Ishikawa (cell line): Measurements from ENCODE around the gene CCDC88C.

Experiments used
- CEBPB ChIP-seq: IDR thresholded peaks from 2 replicates; pipeline ENCODE4 v1.6.1; 2012
- EGR1 ChIP-seq: IDR thresholded peaks from 2 replicates; pipeline ENCODE4 v1.6.1; 2012
- EP300 ChIP-seq: IDR thresholded peaks from 2 replicates; pipeline ENCODE4 v1.6.1; 2012; ENCODE audit warnings: borderline replicate concordance
- FOXM1 ChIP-seq: IDR thresholded peaks from 2 replicates; pipeline ENCODE4 v1.6.1; 2012; ENCODE audit warnings: low read depth, borderline replicate concordance
- NFIC ChIP-seq: IDR thresholded peaks from 2 replicates; pipeline ENCODE4 v1.6.1; 2012
- RAD21 ChIP-seq: IDR thresholded peaks from 2 replicates; pipeline ENCODE4 v1.6.1; 2012; ENCODE audit warnings: low read depth
- TAF1 ChIP-seq: IDR thresholded peaks from 2 replicates; pipeline ENCODE4 v1.6.1; 2012; ENCODE audit warnings: low read depth, mild to moderate bottlenecking
- TCF12 ChIP-seq: IDR thresholded peaks from 2 replicates; pipeline ENCODE4 v1.6.1; 2012; ENCODE audit warnings: low read depth
- TEAD4 ChIP-seq: IDR thresholded peaks from 2 replicates; pipeline ENCODE4 v1.6.1; 2012
- YY1 ChIP-seq: IDR thresholded peaks from 2 replicates; pipeline ENCODE4 v1.6.1; 2012; ENCODE audit warnings: low read depth
- ZBTB7A ChIP-seq: IDR thresholded peaks from 2 replicates; pipeline ENCODE4 v1.6.1; 2012; ENCODE audit warnings: low read depth
- TF ChIP-seq, protein P1 (sequence below): IDR thresholded peaks from 2 replicates; pipeline ENCODE4 v1.6.1; 2012; ENCODE audit warnings: low read depth, mild to moderate bottlenecking
- TF ChIP-seq, protein P2 (sequence below): IDR thresholded peaks from 2 replicates; pipeline ENCODE4 v1.6.1; 2012

DNA sequence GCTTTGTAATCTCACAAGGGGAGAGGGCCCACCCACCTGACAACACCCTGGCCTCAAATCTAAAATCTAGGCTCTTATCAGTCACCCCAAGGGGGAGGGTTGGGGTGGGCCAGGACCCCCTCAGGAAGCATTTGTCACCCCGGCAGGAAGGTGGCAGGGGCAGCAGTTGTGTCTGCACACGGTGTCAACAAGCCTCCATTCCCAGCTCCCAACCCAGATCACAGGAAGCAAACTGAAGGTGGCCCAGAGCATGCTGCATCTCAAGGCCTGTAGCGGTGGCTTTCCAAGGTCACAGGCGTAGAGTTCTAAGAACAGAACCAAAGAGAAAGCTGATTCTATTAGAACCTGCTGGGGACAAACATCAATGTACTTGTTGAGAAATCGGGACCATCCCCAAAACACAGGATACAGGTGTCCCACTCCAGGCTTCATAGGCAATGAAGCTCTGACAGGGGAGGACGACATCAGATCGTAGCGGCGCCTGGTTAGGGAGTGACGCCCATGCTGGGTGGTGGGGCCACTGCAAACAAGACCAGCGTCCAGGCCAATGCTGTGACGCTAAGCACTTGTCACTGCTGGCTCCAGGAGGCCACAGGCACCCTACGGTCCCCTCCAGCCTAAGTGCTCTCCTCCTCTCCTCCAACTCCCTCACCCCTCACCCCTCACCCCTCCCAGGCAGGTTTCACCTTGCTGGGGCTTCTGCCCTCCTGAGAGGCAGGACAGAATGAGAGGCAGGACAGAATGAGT lies 52.9 kb downstream of the CCDC88C start:
- TF ChIP-seq, protein P1, sequence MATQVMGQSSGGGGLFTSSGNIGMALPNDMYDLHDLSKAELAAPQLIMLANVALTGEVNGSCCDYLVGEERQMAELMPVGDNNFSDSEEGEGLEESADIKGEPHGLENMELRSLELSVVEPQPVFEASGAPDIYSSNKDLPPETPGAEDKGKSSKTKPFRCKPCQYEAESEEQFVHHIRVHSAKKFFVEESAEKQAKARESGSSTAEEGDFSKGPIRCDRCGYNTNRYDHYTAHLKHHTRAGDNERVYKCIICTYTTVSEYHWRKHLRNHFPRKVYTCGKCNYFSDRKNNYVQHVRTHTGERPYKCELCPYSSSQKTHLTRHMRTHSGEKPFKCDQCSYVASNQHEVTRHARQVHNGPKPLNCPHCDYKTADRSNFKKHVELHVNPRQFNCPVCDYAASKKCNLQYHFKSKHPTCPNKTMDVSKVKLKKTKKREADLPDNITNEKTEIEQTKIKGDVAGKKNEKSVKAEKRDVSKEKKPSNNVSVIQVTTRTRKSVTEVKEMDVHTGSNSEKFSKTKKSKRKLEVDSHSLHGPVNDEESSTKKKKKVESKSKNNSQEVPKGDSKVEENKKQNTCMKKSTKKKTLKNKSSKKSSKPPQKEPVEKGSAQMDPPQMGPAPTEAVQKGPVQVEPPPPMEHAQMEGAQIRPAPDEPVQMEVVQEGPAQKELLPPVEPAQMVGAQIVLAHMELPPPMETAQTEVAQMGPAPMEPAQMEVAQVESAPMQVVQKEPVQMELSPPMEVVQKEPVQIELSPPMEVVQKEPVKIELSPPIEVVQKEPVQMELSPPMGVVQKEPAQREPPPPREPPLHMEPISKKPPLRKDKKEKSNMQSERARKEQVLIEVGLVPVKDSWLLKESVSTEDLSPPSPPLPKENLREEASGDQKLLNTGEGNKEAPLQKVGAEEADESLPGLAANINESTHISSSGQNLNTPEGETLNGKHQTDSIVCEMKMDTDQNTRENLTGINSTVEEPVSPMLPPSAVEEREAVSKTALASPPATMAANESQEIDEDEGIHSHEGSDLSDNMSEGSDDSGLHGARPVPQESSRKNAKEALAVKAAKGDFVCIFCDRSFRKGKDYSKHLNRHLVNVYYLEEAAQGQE = no peak
- TF ChIP-seq EP300 (no peak), YY1 (no peak), CEBPB (no peak), NFIC (no peak), EGR1 (no peak), FOXM1 (no peak), RAD21 (no peak), TAF1 (no peak), TEAD4 (no peak), ZBTB7A (no peak), TCF12 (no peak)
- TF ChIP-seq, protein P2, sequence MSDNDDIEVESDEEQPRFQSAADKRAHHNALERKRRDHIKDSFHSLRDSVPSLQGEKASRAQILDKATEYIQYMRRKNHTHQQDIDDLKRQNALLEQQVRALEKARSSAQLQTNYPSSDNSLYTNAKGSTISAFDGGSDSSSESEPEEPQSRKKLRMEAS = no peak
